Bronchus fibroblast of lung (primary cell): ENCODE results near the gene OR4K15. TPM values are rescaled to one million over a fixed set of nuclear protein-coding genes. Genes with fewer than 3 reads are reported as not detected.

ENCODE experiments used
- total RNA-seq: library from RNA; depleted of rRNA; stranded (reverse); fragments of >200 nt; gene quantifications from 2 replicates; pipeline ENCODE4 v1.2.3, GENCODE V29; 2015

Gene OR4K15, protein sequence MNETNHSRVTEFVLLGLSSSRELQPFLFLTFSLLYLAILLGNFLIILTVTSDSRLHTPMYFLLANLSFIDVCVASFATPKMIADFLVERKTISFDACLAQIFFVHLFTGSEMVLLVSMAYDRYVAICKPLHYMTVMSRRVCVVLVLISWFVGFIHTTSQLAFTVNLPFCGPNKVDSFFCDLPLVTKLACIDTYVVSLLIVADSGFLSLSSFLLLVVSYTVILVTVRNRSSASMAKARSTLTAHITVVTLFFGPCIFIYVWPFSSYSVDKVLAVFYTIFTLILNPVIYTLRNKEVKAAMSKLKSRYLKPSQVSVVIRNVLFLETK
- not detected in 2 replicates for total RNA-seq

DNA sequence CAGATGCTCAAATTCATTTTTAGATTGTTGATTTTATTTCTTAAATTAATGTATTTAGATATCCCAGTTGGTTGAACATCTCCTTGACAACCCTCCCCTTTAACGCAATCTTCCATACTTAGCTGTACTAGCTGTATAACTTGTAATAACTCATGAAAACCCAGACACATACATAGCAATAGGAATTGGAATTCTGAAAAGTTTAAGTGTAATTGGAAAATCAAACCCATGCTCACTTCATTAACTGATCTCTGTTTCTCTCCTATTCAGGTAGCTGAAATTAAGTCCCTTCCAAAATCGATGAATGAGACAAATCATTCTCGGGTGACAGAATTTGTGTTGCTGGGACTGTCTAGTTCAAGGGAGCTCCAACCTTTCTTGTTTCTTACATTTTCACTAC lies at the start of gene OR4K15:
Gene OR4K15 (plus strand): TSS at position 301 of the 400 bp plus-strand sequence. CDS start 0 bp downstream, at position 301.

DNA sequence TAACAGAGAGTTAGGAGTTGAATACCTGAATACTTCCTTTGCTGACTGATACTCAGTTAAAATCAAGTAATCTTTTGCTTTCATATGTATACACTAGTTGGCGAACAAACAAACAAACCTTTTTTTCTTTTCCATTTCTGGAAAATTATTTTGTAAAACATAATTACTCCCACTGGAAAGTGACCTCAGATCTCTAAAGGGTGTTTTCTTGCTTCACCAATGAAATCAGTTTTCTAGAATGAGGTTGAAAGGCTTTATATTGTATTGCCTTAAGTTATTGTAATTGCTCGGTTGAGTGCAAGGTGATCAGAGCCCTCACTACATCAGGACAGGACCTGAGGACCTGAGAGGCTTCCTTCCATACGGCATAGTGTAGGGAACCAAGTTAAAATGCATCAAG lies 44.8 kb upstream of the OR4K15 start, which contains the start of gene OR4K1:
Gene OR4K1 (plus strand): TSS at position 301 of the 400 bp plus-strand sequence. CDS start 4,750 bp downstream, outside the sequence.

DNA sequence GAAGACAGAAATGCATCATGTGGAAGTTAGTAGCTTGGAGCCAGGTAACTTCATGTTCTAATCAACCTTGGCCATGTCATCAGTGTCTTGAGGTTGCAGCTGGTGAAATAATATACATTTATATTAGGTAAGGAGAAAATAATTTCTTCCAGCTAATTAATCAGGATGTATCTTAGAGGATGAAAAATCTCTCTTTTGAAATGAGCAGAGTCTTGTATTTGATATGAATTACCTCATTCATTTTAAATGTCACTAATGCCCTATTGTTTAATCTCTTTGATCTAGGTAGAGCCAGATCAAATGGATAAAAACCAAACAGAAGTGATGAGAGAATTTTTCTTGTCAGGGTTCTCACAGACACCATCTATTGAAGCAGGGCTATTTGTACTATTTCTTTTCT lies 26.5 kb downstream of the OR4K15 start, which contains the start of gene OR4Q2:
Gene OR4Q2 (plus strand): TSS at position 301 of the 400 bp plus-strand sequence.

DNA sequence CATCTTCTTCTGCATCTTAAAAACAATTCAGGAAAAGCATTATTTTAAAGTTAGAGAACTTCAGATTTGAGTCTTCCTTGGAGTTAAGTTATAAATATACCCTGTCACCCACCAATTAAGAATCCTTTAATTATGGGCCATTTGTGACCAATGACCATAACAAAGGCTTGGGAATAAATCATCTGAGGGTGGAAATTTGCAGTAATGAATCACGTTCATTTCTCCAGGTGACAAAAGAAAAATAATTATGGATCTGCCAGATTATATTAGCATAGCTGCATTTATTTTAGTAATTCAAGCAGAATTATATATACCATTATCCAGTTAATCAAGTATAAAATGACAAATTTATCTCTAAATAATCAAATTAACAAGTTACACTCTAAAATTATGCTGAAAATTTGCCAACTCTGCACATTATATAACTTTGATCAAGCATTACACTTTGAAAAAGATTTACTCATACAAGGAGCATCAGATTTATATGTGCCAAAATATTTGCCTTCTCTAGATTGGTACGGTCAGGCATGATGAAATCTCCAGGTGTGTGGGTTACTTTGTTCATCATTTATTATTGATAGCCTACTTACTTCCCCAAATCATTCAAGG lies 44.0 kb downstream of the OR4K15 start, which contains the start of gene OR4K14:
Gene OR4K14 (minus strand): TSS at position 51 of the 609 bp plus-strand sequence. CDS start 4,114 bp downstream, outside the sequence.

Other genes starting within 250 kb of the OR4K15 start
- not detected in 2 replicates for gene OR4Q3, start 232.0 kb upstream of the OR4K15 start, total RNA-seq
- gene OR4M1, start 202.1 kb upstream of the OR4K15 start, total RNA-seq = not detected in 2 replicates
- gene OR4N2, start 171.8 kb upstream of the OR4K15 start, total RNA-seq = not detected in 2 replicates
- not detected in 2 replicates for gene OR4K2, start 100.4 kb upstream of the OR4K15 start, total RNA-seq
- not detected in 2 replicates for gene OR4K5, start 55.0 kb upstream of the OR4K15 start, total RNA-seq
- not detected in 2 replicates for gene OR4K1, start 44.7 kb upstream of the OR4K15 start, total RNA-seq
- not detected in 2 replicates for gene OR4Q2, start 26.6 kb downstream of the OR4K15 start, total RNA-seq
- not detected in 2 replicates for gene OR4K14, start 43.7 kb downstream of the OR4K15 start, total RNA-seq
- gene OR4K13, start 60.4 kb downstream of the OR4K15 start, total RNA-seq = not detected in 2 replicates
- not detected in 2 replicates for gene OR4L1, start 84.5 kb downstream of the OR4K15 start, total RNA-seq
- not detected in 2 replicates for gene OR4K17, start 135.1 kb downstream of the OR4K15 start, total RNA-seq
- gene OR4N5, start 163.2 kb downstream of the OR4K15 start, total RNA-seq = not detected in 2 replicates
- not detected in 2 replicates for gene OR11G2, start 215.3 kb downstream of the OR4K15 start, total RNA-seq
- not detected in 2 replicates for gene OR11H6, start 248.1 kb downstream of the OR4K15 start, total RNA-seq